Measurements from ENCODE around the gene SCNN1B.
A peak's percentile ranks its signal among the peaks of the same experiment; 100 is the strongest.
"Not testable (repeated sequence)": the region's sequence is repeated elsewhere in the genome, so short reads cannot be mapped to it uniquely, and the experiment has no call there.

SCNN1B gene

GRCh38 chr16:23302045-23302956 lies at the start of gene SCNN1B:
TSS of gene SCNN1B (plus strand) at chr16:23302302. CDS start at chr16:23348600, 46,298 bp downstream.
- DNase-seq (no peak), ATAC-seq (replicated peaks) (peak; percentile 20 to 39)
- Mint-ChIP-seq H3K9me3 (peaks cover 1 to 3% of the 10 kb centered on the region in 2 donors), H3K36me3 (no peaks in the 10 kb centered on the region), H3K4me1 (peaks cover 8% of the 10 kb centered on the region in 2 donors), H3K27ac (no peak within 1 kb of the TSS), H3K27me3 (peaks cover 37 to 58% of the 10 kb centered on the region in 2 donors), H3K4me3 (peak within 1 kb of the TSS in 1 of 2 donors; percentile 70)

- peak in 1 of 2 donors; percentile 16 for ATAC-seq (replicated peaks)
- DNase-seq = no peak
- no peaks in the 10 kb centered on the region for H3K4me1 Mint-ChIP-seq
- H3K27ac Mint-ChIP-seq = no peak overlapping the region
- H3K36me3 Mint-ChIP-seq = no peaks in the 10 kb centered on the region
- H3K27me3 Mint-ChIP-seq = peaks cover 11 to 22% of the 10 kb centered on the region in 2 donors
- peaks cover 10% of the 10 kb centered on the region in 2 donors for H3K9me3 Mint-ChIP-seq
- no peak overlapping the region for H3K4me3 Mint-ChIP-seq
Observed at GRCh38 chr16:23252310-23252709, 49.8 kb upstream of the SCNN1B start.

- not testable (repeated sequence) for DNase-seq; H3K27ac Mint-ChIP-seq; ATAC-seq (replicated peaks); H3K4me1 Mint-ChIP-seq; H3K36me3 Mint-ChIP-seq; H3K4me3 Mint-ChIP-seq
- H3K27me3 Mint-ChIP-seq = peaks cover 12 to 32% of the 10 kb centered on the region in 2 donors
- H3K9me3 Mint-ChIP-seq = peaks cover 10% of the 10 kb centered on the region in 2 donors
Observed at GRCh38 chr16:23253650-23254049, 48.5 kb upstream of the SCNN1B start.

- ATAC-seq (replicated peaks) (peak; percentile 22 to 33), DNase-seq (no peak)
- no peaks in the 10 kb centered on the region for H3K36me3 Mint-ChIP-seq
- peaks cover 10 to 32% of the 10 kb centered on the region in 2 donors for H3K27me3 Mint-ChIP-seq
- no peak overlapping the region for H3K4me3 Mint-ChIP-seq
- H3K27ac Mint-ChIP-seq = no peak overlapping the region
- no peaks in the 10 kb centered on the region for H3K4me1 Mint-ChIP-seq
- peaks cover 10% of the 10 kb centered on the region in 2 donors for H3K9me3 Mint-ChIP-seq
Observed at GRCh38 chr16:23254338-23254737, 47.8 kb upstream of the SCNN1B start.

- H3K9me3 Mint-ChIP-seq = peaks cover 8 to 10% of the 10 kb centered on the region in 2 donors
- ATAC-seq (replicated peaks) (peak in 1 of 2 donors; percentile 23), DNase-seq (no peak)
- H3K4me3 Mint-ChIP-seq = no peak overlapping the region
- no peaks in the 10 kb centered on the region for H3K4me1 Mint-ChIP-seq
- H3K27ac Mint-ChIP-seq = no peak overlapping the region
- H3K36me3 Mint-ChIP-seq = no peaks in the 10 kb centered on the region
- peaks cover 13 to 28% of the 10 kb centered on the region in 2 donors for H3K27me3 Mint-ChIP-seq
Observed at GRCh38 chr16:23255000-23255399, 47.1 kb upstream of the SCNN1B start.

GRCh38 chr16:23256440-23256839 lies 45.7 kb upstream of the SCNN1B start:
- Mint-ChIP-seq H3K4me3 (no peak overlapping the region), H3K9me3 (peaks cover 0 to 3% of the 10 kb centered on the region in 2 donors), H3K27me3 (peaks cover 13 to 28% of the 10 kb centered on the region in 2 donors), H3K4me1 (no peaks in the 10 kb centered on the region), H3K27ac (no peak overlapping the region), H3K36me3 (no peaks in the 10 kb centered on the region)
- DNase-seq = no peak
- ATAC-seq (replicated peaks) = no peak

GRCh38 chr16:23257682-23258081 lies 44.4 kb upstream of the SCNN1B start:
- Mint-ChIP-seq H3K27me3 (peaks cover 8 to 21% of the 10 kb centered on the region in 2 donors), H3K36me3 (no peaks in the 10 kb centered on the region), H3K9me3 (peaks cover 0 to 3% of the 10 kb centered on the region in 2 donors), H3K4me1 (no peaks in the 10 kb centered on the region), H3K4me3 (no peak overlapping the region), H3K27ac (no peak overlapping the region)
- ATAC-seq (replicated peaks) (no peak), DNase-seq (no peak)

GRCh38 chr16:23258919-23259237 lies 43.2 kb upstream of the SCNN1B start:
- H3K4me3 Mint-ChIP-seq = no peak overlapping the region
- peaks cover 0 to 3% of the 10 kb centered on the region in 2 donors for H3K9me3 Mint-ChIP-seq
- H3K4me1 Mint-ChIP-seq = no peaks in the 10 kb centered on the region
- DNase-seq (no peak), ATAC-seq (replicated peaks) (no peak)
- H3K27ac Mint-ChIP-seq = no peak overlapping the region
- peaks cover 12 to 21% of the 10 kb centered on the region in 2 donors for H3K27me3 Mint-ChIP-seq
- no peaks in the 10 kb centered on the region for H3K36me3 Mint-ChIP-seq

GRCh38 chr16:23267647-23268046 lies 34.5 kb upstream of the SCNN1B start:
- Mint-ChIP-seq H3K27me3 (peaks cover 15 to 17% of the 10 kb centered on the region in 2 donors), H3K27ac (peak overlapping the region; percentile 53), H3K36me3 (no peaks in the 10 kb centered on the region), H3K4me3 (no peak overlapping the region), H3K9me3 (no peaks in the 10 kb centered on the region), H3K4me1 (peaks cover 0 to 2% of the 10 kb centered on the region in 2 donors)
- no peak for DNase-seq
- no peak for ATAC-seq (replicated peaks)

GRCh38 chr16:23268561-23268960 lies 33.5 kb upstream of the SCNN1B start:
- H3K27ac Mint-ChIP-seq = no peak overlapping the region

GRCh38 chr16:23269248-23269953 lies 32.7 kb upstream of the SCNN1B start:
- Mint-ChIP-seq H3K27me3 (peaks cover 11 to 19% of the 10 kb centered on the region in 2 donors), H3K27ac (no peak overlapping the region), H3K9me3 (peaks cover under 1 to 1% of the 10 kb centered on the region in 2 donors), H3K36me3 (no peaks in the 10 kb centered on the region), H3K4me1 (peaks cover 0 to 2% of the 10 kb centered on the region in 2 donors), H3K4me3 (no peak overlapping the region)
- no peak for ATAC-seq (replicated peaks)
- DNase-seq = no peak

More at GRCh38 chr16:23268561-23268960, 33.5 kb upstream of the SCNN1B start:
- H3K4me1 Mint-ChIP-seq = peaks cover 0 to 2% of the 10 kb centered on the region in 2 donors
- no peak overlapping the region for H3K4me3 Mint-ChIP-seq
- H3K9me3 Mint-ChIP-seq = no peaks in the 10 kb centered on the region
- DNase-seq = no peak
- H3K27me3 Mint-ChIP-seq = peaks cover 10 to 17% of the 10 kb centered on the region in 2 donors
- no peaks in the 10 kb centered on the region for H3K36me3 Mint-ChIP-seq
- ATAC-seq (replicated peaks) = no peak

GRCh38 chr16:23270654-23271053 lies 31.4 kb upstream of the SCNN1B start:
- Mint-ChIP-seq H3K9me3 (peaks cover 4 to 7% of the 10 kb centered on the region in 2 donors), H3K36me3 (no peaks in the 10 kb centered on the region), H3K4me3 (no peak overlapping the region), H3K27ac (no peak overlapping the region), H3K4me1 (peaks cover 0 to 2% of the 10 kb centered on the region in 2 donors), H3K27me3 (peaks cover 21 to 29% of the 10 kb centered on the region in 2 donors)
- DNase-seq = no peak
- no peak for ATAC-seq (replicated peaks)

GRCh38 chr16:23274968-23275367 lies 27.1 kb upstream of the SCNN1B start:
- ATAC-seq (replicated peaks) = peak in 1 of 2 donors; percentile 20

GRCh38 chr16:23276821-23277220 lies 25.3 kb upstream of the SCNN1B start:
- Mint-ChIP-seq H3K4me3 (no peak overlapping the region), H3K36me3 (no peaks in the 10 kb centered on the region), H3K27me3 (peaks cover 35 to 39% of the 10 kb centered on the region in 2 donors), H3K9me3 (peaks cover 4 to 7% of the 10 kb centered on the region in 2 donors), H3K4me1 (no peaks in the 10 kb centered on the region), H3K27ac (no peak overlapping the region)
- no peak for ATAC-seq (replicated peaks)
- DNase-seq = no peak

More at GRCh38 chr16:23274968-23275367, 27.1 kb upstream of the SCNN1B start:
- no peaks in the 10 kb centered on the region for H3K4me1 Mint-ChIP-seq
- H3K27ac Mint-ChIP-seq = no peak overlapping the region
- H3K36me3 Mint-ChIP-seq = no peaks in the 10 kb centered on the region
- peaks cover 4 to 7% of the 10 kb centered on the region in 2 donors for H3K9me3 Mint-ChIP-seq
- peaks cover 24 to 41% of the 10 kb centered on the region in 2 donors for H3K27me3 Mint-ChIP-seq
- DNase-seq = no peak
- no peak overlapping the region for H3K4me3 Mint-ChIP-seq

Measured in stimulated activated naive B cell treated with anti-CD40 and anti-IgM and Interleukin-4, amounts not matched to agents 10 μg/mL and 1 μg/mL and 100 μg/mL, for 72 hours (primary cell).